Thyroid gland (tissue), 4 donors: ENCODE results near the gene DTD1.

ENCODE experiments used
- CTCF ChIP-seq, 6 experiments: fragments of 200-600 bp in 3 of 6; fragments of 450-650 bp in 3 of 6; sonication (generic) in 3 of 6; IDR thresholded peaks; one replicate each; pipeline ENCODE4 v1.5.1; 2016 to 2019; ENCODE audit warnings: antibody characterized with exemption in 6 of 6, mild to moderate bottlenecking in 2 of 6, inconsistent platforms in 1 of 6, moderate library complexity in 1 of 6
- POLR2A ChIP-seq, 2 donors: fragments of 450-650 bp; IDR thresholded peaks; one replicate each; pipeline ENCODE4 v1.6.1; 2017; ENCODE audit warnings: antibody characterized with exemption in 2 of 2, mild to moderate bottlenecking in 2 of 2, moderate library complexity in 1 of 2

DNA sequence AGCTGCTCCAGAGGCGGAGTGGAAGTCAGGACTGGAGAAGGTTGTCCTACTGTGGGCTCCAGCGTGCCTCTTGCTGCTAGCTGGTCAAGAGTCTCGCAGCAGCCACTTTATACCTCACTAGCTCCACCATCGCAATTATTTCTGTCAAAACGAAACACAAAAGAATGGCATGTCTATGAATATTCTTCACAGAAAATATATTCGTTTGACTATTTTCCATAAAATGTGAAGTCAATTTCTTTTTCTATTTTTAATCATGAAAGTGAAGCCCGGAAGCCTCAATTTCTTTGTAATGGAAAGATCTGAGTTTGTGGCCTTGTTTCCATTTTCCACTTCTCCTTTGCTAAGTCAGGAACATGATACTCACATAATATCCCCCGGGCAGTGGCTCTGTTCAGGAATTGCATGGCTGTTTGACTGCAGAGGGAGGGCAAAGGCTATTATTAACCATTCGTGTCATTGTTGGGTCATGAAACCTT is 51.7 kb downstream of the DTD1 start:
- TF ChIP-seq CTCF (IDR thresholded peaks at IDR 0.05), result no peak
- TF ChIP-seq POLR2A (IDR thresholded peaks at IDR 0.05), result no peak
